ENCODE data around the gene CACUL1. TPM values are rescaled to one million over a fixed set of nuclear protein-coding genes. Genes with fewer than 3 reads are reported as not detected.

Gene CACUL1
- total and polyA plus RNA-seq, 9 of the 15 experiments (the other 6 are each of a cell fraction or from before 2014, with no cell fraction given), result 4.5 to 17.1 (median 13.5) TPM

DNA sequence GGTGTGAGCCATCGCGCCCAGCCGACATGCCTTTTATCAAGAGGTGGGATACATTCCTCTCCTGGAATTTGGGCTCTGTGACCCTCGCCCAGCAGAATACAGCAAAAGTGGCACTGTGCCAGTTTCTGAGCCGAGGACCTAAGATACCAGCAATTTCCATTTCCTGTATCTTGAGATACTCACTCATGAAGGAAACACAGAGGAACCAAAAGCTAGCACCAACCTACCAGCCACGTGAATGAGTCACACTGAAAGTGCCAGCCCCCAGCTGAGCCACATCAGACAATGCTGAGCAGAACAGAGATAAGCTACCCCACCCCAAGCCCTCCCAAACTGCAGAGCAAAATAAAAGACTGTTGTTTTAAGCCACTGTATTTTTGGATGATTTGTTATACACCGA, 56.3 kb downstream of the CACUL1 start (continued):
- no peak for TF ChIP-seq JUN (IDR thresholded peaks at IDR 0.05; ENCODE audit: borderline replicate concordance, low read depth, low read length)
- no peak for TF ChIP-seq JUN (CRISPR knock-in tag; IDR thresholded peaks at IDR 0.05; ENCODE audit: borderline replicate concordance)
- TF ChIP-seq, protein P1, sequence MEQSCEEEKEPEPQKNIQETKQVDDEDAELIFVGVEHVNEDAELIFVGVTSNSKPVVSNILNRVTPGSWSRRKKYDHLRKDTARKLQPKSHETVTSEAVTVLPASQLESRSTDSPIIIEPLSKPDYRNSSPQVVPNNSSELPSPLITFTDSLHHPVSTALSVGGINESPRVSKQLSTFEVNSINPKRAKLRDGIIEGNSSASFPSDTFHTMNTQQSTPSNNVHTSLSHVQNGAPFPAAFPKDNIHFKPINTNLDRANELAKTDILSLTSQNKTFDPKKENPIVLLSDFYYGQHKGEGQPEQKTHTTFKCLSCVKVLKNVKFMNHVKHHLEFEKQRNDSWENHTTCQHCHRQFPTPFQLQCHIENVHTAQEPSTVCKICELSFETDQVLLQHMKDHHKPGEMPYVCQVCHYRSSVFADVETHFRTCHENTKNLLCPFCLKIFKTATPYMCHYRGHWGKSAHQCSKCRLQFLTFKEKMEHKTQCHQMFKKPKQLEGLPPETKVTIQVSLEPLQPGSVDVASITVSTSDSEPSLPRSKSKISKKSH (CRISPR knock-in tag; IDR thresholded peaks at IDR 0.05), result no peak
- TF ChIP-seq, protein P2, sequence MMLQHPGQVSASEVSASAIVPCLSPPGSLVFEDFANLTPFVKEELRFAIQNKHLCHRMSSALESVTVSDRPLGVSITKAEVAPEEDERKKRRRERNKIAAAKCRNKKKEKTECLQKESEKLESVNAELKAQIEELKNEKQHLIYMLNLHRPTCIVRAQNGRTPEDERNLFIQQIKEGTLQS (IDR thresholded peaks at IDR 0.05), result peak; percentile 48; the same call in 1 of the 2 replicates
- TF ChIP-seq, protein P2 (CRISPR knock-in tag; conservative IDR thresholded peaks at IDR 0.05), result no peak
- TF ChIP-seq NONO (IDR thresholded peaks at IDR 0.05; ENCODE audit: low read depth in 2 of 2, low read length in 1 of 2), result no peak
- TF ChIP-seq SOX6 (IDR thresholded peaks at IDR 0.05), result peak; percentile 62; the same call in 1 of the 2 replicates
- TF ChIP-seq, protein P3, sequence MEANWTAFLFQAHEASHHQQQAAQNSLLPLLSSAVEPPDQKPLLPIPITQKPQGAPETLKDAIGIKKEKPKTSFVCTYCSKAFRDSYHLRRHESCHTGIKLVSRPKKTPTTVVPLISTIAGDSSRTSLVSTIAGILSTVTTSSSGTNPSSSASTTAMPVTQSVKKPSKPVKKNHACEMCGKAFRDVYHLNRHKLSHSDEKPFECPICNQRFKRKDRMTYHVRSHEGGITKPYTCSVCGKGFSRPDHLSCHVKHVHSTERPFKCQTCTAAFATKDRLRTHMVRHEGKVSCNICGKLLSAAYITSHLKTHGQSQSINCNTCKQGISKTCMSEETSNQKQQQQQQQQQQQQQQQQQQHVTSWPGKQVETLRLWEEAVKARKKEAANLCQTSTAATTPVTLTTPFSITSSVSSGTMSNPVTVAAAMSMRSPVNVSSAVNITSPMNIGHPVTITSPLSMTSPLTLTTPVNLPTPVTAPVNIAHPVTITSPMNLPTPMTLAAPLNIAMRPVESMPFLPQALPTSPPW (CRISPR knock-in tag; IDR thresholded peaks at IDR 0.05), result peak; percentile 24; the same call in 1 of the 2 replicates
- no peak for TF ChIP-seq U2AF1 (optimal IDR thresholded peaks at IDR 0.05; ENCODE audit: low read depth, low read length)
- TF ChIP-seq MAFK (IDR thresholded peaks at IDR 0.05; ENCODE audit: low read length), result no peak
- TF ChIP-seq, protein P4, sequence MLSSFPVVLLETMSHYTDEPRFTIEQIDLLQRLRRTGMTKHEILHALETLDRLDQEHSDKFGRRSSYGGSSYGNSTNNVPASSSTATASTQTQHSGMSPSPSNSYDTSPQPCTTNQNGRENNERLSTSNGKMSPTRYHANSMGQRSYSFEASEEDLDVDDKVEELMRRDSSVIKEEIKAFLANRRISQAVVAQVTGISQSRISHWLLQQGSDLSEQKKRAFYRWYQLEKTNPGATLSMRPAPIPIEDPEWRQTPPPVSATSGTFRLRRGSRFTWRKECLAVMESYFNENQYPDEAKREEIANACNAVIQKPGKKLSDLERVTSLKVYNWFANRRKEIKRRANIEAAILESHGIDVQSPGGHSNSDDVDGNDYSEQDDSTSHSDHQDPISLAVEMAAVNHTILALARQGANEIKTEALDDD (IDR thresholded peaks at IDR 0.05), result no peak
- no peak for TF ChIP-seq ZNF77 (CRISPR knock-in tag; IDR thresholded peaks at IDR 0.05)
- no peak for TF ChIP-seq ZFP36 (IDR thresholded peaks at IDR 0.05; ENCODE audit: low read depth, low read length, partially characterized antibody)
- TF ChIP-seq, protein P5, sequence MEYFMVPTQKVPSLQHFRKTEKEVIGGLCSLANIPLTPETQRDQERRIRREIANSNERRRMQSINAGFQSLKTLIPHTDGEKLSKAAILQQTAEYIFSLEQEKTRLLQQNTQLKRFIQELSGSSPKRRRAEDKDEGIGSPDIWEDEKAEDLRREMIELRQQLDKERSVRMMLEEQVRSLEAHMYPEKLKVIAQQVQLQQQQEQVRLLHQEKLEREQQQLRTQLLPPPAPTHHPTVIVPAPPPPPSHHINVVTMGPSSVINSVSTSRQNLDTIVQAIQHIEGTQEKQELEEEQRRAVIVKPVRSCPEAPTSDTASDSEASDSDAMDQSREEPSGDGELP (CRISPR knock-in tag; IDR thresholded peaks at IDR 0.05; ENCODE audit: borderline replicate concordance), result peak; percentile 80
- TF ChIP-seq, protein P6, sequence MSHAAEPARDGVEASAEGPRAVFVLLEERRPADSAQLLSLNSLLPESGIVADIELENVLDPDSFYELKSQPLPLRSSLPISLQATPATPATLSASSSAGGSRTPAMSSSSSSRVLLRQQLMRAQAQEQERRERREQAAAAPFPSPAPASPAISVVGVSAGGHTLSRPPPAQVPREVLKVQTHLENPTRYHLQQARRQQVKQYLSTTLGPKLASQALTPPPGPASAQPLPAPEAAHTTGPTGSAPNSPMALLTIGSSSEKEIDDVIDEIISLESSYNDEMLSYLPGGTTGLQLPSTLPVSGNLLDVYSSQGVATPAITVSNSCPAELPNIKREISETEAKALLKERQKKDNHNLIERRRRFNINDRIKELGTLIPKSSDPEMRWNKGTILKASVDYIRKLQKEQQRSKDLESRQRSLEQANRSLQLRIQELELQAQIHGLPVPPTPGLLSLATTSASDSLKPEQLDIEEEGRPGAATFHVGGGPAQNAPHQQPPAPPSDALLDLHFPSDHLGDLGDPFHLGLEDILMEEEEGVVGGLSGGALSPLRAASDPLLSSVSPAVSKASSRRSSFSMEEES (CRISPR knock-in tag; IDR thresholded peaks at IDR 0.05), result no peak
- TF ChIP-seq KAT7 (CRISPR knock-in tag; IDR thresholded peaks at IDR 0.05; ENCODE audit: borderline replicate concordance), result no peak
- 0 out of 2 replicates have a peak, but pooled peaks have one; percentile 20 for TF ChIP-seq LCOR (CRISPR knock-in tag; IDR thresholded peaks at IDR 0.05)
- TF ChIP-seq NR2C1 (IDR thresholded peaks at IDR 0.05), result no peak
- no peak for TF ChIP-seq NR2C1 (tag; IDR thresholded peaks at IDR 0.05)
- TF ChIP-seq ZNF324 (CRISPR knock-in tag; IDR thresholded peaks at IDR 0.05), result no peak
- no peak for TF ChIP-seq NFE2L1 (tag; IDR thresholded peaks at IDR 0.05; ENCODE audit: borderline replicate concordance, low read depth)
- peak; percentile 83; the same call in 1 of the 2 replicates for TF ChIP-seq MYNN (IDR thresholded peaks at IDR 0.05)
- no peak for TF ChIP-seq MYNN (CRISPR knock-in tag; IDR thresholded peaks at IDR 0.05)

All from K562 (cell line).